SU-DHL-6 (cell line): ENCODE data around the gene CPVL.
A peak's percentile ranks its signal among the peaks of the same experiment; 100 is the strongest.

Source experiments
- EZH2phosphoT487 ChIP-seq: fragments of 200-600 bp; sonication (generic), shearing (Covaris generic); conservative IDR thresholded peaks from 2 replicates; pipeline ENCODE4 v1.6.1; 2018; ENCODE audit warnings: mild to moderate bottlenecking, antibody characterized with exemption, low read length, moderate library complexity, mixed read lengths
- TF ChIP-seq, protein P1 (sequence below): fragments of 200-600 bp; sonication (generic); IDR thresholded peaks from one replicate; pipeline ENCODE4 v1.5.1; 2017; ENCODE audit warnings: antibody characterized with exemption, mild to moderate bottlenecking, low read length, moderate library complexity; ENCODE audit not compliant: insufficient read depth, poor library complexity, severe bottlenecking

DNA sequence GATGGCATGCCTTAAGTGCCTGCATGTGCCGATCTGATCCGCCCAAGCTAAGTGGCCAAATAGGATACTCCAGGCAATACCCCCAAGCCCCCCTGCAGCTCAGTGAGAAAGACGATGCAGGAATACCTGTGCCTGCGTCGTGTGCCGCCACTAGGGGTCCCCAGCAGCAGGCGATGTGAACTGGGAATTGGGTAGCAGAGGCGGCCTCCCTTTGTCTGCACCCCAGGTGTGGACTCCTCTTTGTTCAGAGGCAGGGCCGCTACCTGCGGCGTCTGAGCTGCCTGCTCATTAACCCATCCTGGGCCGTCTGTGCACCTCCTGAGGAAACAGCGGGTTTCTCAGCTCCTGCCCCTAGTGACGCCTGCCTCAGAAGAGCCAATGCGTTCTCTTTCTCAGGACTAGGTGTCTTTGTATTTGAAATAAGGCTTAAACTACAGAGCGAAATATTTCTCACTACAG lies 43.4 kb upstream of the CPVL start:
- TF ChIP-seq, protein P1, sequence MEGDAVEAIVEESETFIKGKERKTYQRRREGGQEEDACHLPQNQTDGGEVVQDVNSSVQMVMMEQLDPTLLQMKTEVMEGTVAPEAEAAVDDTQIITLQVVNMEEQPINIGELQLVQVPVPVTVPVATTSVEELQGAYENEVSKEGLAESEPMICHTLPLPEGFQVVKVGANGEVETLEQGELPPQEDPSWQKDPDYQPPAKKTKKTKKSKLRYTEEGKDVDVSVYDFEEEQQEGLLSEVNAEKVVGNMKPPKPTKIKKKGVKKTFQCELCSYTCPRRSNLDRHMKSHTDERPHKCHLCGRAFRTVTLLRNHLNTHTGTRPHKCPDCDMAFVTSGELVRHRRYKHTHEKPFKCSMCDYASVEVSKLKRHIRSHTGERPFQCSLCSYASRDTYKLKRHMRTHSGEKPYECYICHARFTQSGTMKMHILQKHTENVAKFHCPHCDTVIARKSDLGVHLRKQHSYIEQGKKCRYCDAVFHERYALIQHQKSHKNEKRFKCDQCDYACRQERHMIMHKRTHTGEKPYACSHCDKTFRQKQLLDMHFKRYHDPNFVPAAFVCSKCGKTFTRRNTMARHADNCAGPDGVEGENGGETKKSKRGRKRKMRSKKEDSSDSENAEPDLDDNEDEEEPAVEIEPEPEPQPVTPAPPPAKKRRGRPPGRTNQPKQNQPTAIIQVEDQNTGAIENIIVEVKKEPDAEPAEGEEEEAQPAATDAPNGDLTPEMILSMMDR: peak; percentile 98
- TF ChIP-seq EZH2phosphoT487: no peak
